Effector memory CD8-positive, alpha-beta T cell (primary cell): Measurements from ENCODE around the gene MYL7.
"Not testable (repeated sequence)": the region's sequence is repeated elsewhere in the genome, so short reads cannot be mapped to it uniquely, and the experiment has no call there.

Experiments
- ATAC-seq: fragments of 150-1000 bp; cut with Tn5 transposase; replicated peaks from 2 replicates; pipeline ENCODE4 v1.10.0; 2021; ENCODE audit warnings: mild to moderate bottlenecking, moderate library complexity
- DNase-seq, 3 experiments: peaks; one replicate each; pipeline ENCODE4 v3.0.0; 2021
- H3K27ac Mint-ChIP-seq, 2 donors: one replicate each; pipeline ENCODE4 v1.8.0; 2022; ENCODE audit warnings: mild to moderate bottlenecking in 2 of 2, mixed read lengths in 2 of 2, moderate library complexity in 2 of 2
- H3K27me3 Mint-ChIP-seq, 2 donors: one replicate each; pipeline ENCODE4 v1.8.0; 2022; ENCODE audit warnings: mixed read lengths in 2 of 2
- H3K36me3 Mint-ChIP-seq: one replicate; pipeline ENCODE4 v1.8.0; 2022; ENCODE audit warnings: mild to moderate bottlenecking, moderate library complexity, mixed read lengths; ENCODE audit not compliant: insufficient read depth
- H3K4me1 Mint-ChIP-seq, 2 donors: one replicate each; pipeline ENCODE4 v1.8.0; 2022; ENCODE audit warnings: low read depth in 2 of 2, mixed read lengths in 2 of 2
- H3K4me3 Mint-ChIP-seq, 2 donors: one replicate each; pipeline ENCODE4 v1.8.0; 2022; ENCODE audit warnings: mild to moderate bottlenecking in 2 of 2, mixed read lengths in 2 of 2, moderate library complexity in 2 of 2
- H3K9me3 Mint-ChIP-seq, 2 donors: one replicate each; pipeline ENCODE4 v1.8.0; 2022; ENCODE audit warnings: mixed read lengths in 2 of 2

The MYL7 gene

GRCh38 chr7:44142028-44142427 is 896 bp upstream of the MYL7 start:
- DNase-seq (no peak), ATAC-seq (no peak)
- Mint-ChIP-seq H3K9me3 (no peaks in the 10 kb centered on the region), H3K4me3 (no peak overlapping the region), H3K27me3 (peaks cover 18 to 37% of the 10 kb centered on the region in 2 donors), H3K36me3 (no peaks in the 10 kb centered on the region), H3K4me1 (peaks cover 0 to 10% of the 10 kb centered on the region in 2 donors), H3K27ac (no peak overlapping the region)

- peaks cover 13 to 35% of the 10 kb centered on the region in 2 donors for H3K27me3 Mint-ChIP-seq
- H3K4me1 Mint-ChIP-seq, result peaks cover 0 to 4% of the 10 kb centered on the region in 2 donors
- H3K27ac Mint-ChIP-seq, result peak overlapping the region in 1 of 2 donors; percentile 15
- H3K36me3 Mint-ChIP-seq, result no peaks in the 10 kb centered on the region
- no peaks in the 10 kb centered on the region for H3K9me3 Mint-ChIP-seq
- no peak overlapping the region for H3K4me3 Mint-ChIP-seq
- DNase-seq, result no peak
- no peak for ATAC-seq
Observed at GRCh38 chr7:44140341-44140740, 791 bp downstream of the MYL7 start.

- H3K27ac Mint-ChIP-seq, result peak overlapping the region in 1 of 2 donors; percentile 15
- H3K36me3 Mint-ChIP-seq, result no peaks in the 10 kb centered on the region
- no peaks in the 10 kb centered on the region for H3K4me1 Mint-ChIP-seq
- no peak for ATAC-seq
- H3K27me3 Mint-ChIP-seq, result peaks cover 13 to 31% of the 10 kb centered on the region in 2 donors
- no peak for DNase-seq
- no peaks in the 10 kb centered on the region for H3K9me3 Mint-ChIP-seq
- H3K4me3 Mint-ChIP-seq, result no peak overlapping the region
Observed at GRCh38 chr7:44139311-44140010, 1.7 kb downstream of the MYL7 start.

- H3K4me1 Mint-ChIP-seq, result no peaks in the 10 kb centered on the region
- peaks cover 13 to 31% of the 10 kb centered on the region in 2 donors for H3K27me3 Mint-ChIP-seq
- DNase-seq, result no peak
- no peaks in the 10 kb centered on the region for H3K36me3 Mint-ChIP-seq
- H3K27ac Mint-ChIP-seq, result no peak overlapping the region
- H3K9me3 Mint-ChIP-seq, result no peaks in the 10 kb centered on the region
- no peak for ATAC-seq
- H3K4me3 Mint-ChIP-seq, result no peak overlapping the region
Observed at GRCh38 chr7:44138698-44139097, 2.4 kb downstream of the MYL7 start.

- Mint-ChIP-seq H3K27ac (no peak overlapping the region), H3K9me3 (no peaks in the 10 kb centered on the region), H3K36me3 (no peaks in the 10 kb centered on the region), H3K4me1 (no peaks in the 10 kb centered on the region), H3K27me3 (peaks cover 13 to 38% of the 10 kb centered on the region in 2 donors), H3K4me3 (no peak overlapping the region)
- no peak for ATAC-seq
- DNase-seq, result no peak
Observed at GRCh38 chr7:44136731-44137130, 4.4 kb downstream of the MYL7 start.

GRCh38 chr7:44134943-44135628 is 6.0 kb downstream of the MYL7 start:
- Mint-ChIP-seq H3K4me3 (no peak overlapping the region), H3K27ac (no peak overlapping the region)
- DNase-seq, result no peak

GRCh38 chr7:44133295-44133694 is 7.8 kb downstream of the MYL7 start:
- no peak for ATAC-seq
- no peaks in the 10 kb centered on the region for H3K36me3 Mint-ChIP-seq
- H3K4me3 Mint-ChIP-seq, result no peak overlapping the region
- DNase-seq, result no peak
- H3K27ac Mint-ChIP-seq, result no peak overlapping the region
- no peaks in the 10 kb centered on the region for H3K4me1 Mint-ChIP-seq
- H3K27me3 Mint-ChIP-seq, result peaks cover 0 to 10% of the 10 kb centered on the region in 2 donors
- no peaks in the 10 kb centered on the region for H3K9me3 Mint-ChIP-seq

More at GRCh38 chr7:44134943-44135628, 6.0 kb downstream of the MYL7 start:
- no peak for ATAC-seq
- Mint-ChIP-seq H3K4me1 (no peaks in the 10 kb centered on the region), H3K9me3 (no peaks in the 10 kb centered on the region), H3K36me3 (no peaks in the 10 kb centered on the region), H3K27me3 (peaks cover 5 to 28% of the 10 kb centered on the region in 2 donors)

- peaks cover 0 to 8% of the 10 kb centered on the region in 2 donors for H3K27me3 Mint-ChIP-seq
- ATAC-seq (no peak), DNase-seq (no peak)
- H3K4me3 Mint-ChIP-seq, result no peak overlapping the region
- H3K9me3 Mint-ChIP-seq, result no peaks in the 10 kb centered on the region
- peak overlapping the region in 1 of 2 donors; percentile 35 for H3K27ac Mint-ChIP-seq
- H3K36me3 Mint-ChIP-seq, result no peaks in the 10 kb centered on the region
- no peaks in the 10 kb centered on the region for H3K4me1 Mint-ChIP-seq
Observed at GRCh38 chr7:44132039-44132438, 9.1 kb downstream of the MYL7 start.

- no peak overlapping the region for H3K4me3 Mint-ChIP-seq
- no peaks in the 10 kb centered on the region for H3K36me3 Mint-ChIP-seq
- peaks cover 0 to 8% of the 10 kb centered on the region in 2 donors for H3K27me3 Mint-ChIP-seq
- H3K27ac Mint-ChIP-seq, result peak overlapping the region in 1 of 2 donors; percentile 35
- no peak for DNase-seq
- ATAC-seq, result no peak
- H3K9me3 Mint-ChIP-seq, result no peaks in the 10 kb centered on the region
- no peaks in the 10 kb centered on the region for H3K4me1 Mint-ChIP-seq
Observed at GRCh38 chr7:44131173-44132029, 9.7 kb downstream of the MYL7 start.

- ATAC-seq, result no peak
- Mint-ChIP-seq H3K27me3 (peaks cover 0 to 8% of the 10 kb centered on the region in 2 donors), H3K27ac (no peak overlapping the region), H3K36me3 (peaks cover 6% of the 10 kb centered on the region), H3K4me1 (peaks cover 3 to 4% of the 10 kb centered on the region in 2 donors), H3K4me3 (no peak overlapping the region), H3K9me3 (no peaks in the 10 kb centered on the region)
- DNase-seq, result no peak
Observed at GRCh38 chr7:44128721-44129582, 12.2 kb downstream of the MYL7 start.

GRCh38 chr7:44127161-44127560 is 14.0 kb downstream of the MYL7 start:
- no peak for ATAC-seq
- Mint-ChIP-seq H3K27ac (peak overlapping the region in 1 of 2 donors; percentile 15), H3K36me3 (peaks cover 15% of the 10 kb centered on the region)

GRCh38 chr7:44126574-44126973 is 14.6 kb downstream of the MYL7 start:
- H3K9me3 Mint-ChIP-seq, ATAC-seq, H3K27ac Mint-ChIP-seq, H3K4me3 Mint-ChIP-seq, H3K27me3 Mint-ChIP-seq, DNase-seq: not testable (repeated sequence)
- Mint-ChIP-seq H3K4me1 (peaks cover 11 to 14% of the 10 kb centered on the region in 2 donors), H3K36me3 (peaks cover 15% of the 10 kb centered on the region)

More at GRCh38 chr7:44127161-44127560, 14.0 kb downstream of the MYL7 start:
- no peak for DNase-seq
- peaks cover 0 to 5% of the 10 kb centered on the region in 2 donors for H3K27me3 Mint-ChIP-seq
- H3K4me1 Mint-ChIP-seq, result peaks cover 10 to 14% of the 10 kb centered on the region in 2 donors
- no peak overlapping the region for H3K4me3 Mint-ChIP-seq
- no peaks in the 10 kb centered on the region for H3K9me3 Mint-ChIP-seq
